Effector CD4-positive, alpha-beta T cell (primary cell): Measurements from ENCODE around the gene STK38L.

Source experiments
- DNase-seq: peaks from one replicate; pipeline ENCODE4 v3.0.0-alpha.2; 2020

The STK38L gene

GRCh38 chr12:27280412-27280811, 36.3 kb downstream of the STK38L start:
- no peak for DNase-seq

- DNase-seq: no peak
Measured at GRCh38 chr12:27282754-27283153, 38.7 kb downstream of the STK38L start.

GRCh38 chr12:27284021-27284420, 39.9 kb downstream of the STK38L start:
- DNase-seq: no peak

GRCh38 chr12:27284751-27285150, 40.7 kb downstream of the STK38L start:
- no peak for DNase-seq

GRCh38 chr12:27285403-27285802, 41.3 kb downstream of the STK38L start:
- no peak for DNase-seq

GRCh38 chr12:27289414-27289813, 45.3 kb downstream of the STK38L start:
- no peak for DNase-seq

- DNase-seq: no peak
Measured at GRCh38 chr12:27290501-27291168, 46.5 kb downstream of the STK38L start.

- no peak for DNase-seq
Measured at GRCh38 chr12:27291862-27292261, 47.8 kb downstream of the STK38L start.

DNA sequence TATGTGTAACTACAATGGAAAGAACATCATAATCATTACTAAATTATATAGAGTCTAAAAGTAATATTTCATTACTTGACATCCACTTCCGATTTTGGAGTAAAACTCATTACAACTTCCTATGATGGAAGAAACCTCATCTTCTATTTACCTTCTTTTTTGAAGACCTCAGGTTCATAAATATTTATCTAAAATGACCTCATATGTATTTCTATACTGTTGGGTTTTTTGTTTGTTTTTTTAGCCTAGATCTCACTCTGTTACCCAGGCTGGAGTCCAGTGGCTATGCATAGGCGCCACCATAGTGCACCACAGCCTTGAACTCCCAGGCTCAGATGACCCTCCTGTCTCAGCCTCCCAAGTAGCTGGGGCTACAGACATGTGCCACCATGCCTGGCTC, 48.6 kb downstream of the STK38L start:
- DNase-seq: no peak

GRCh38 chr12:27293463-27293862, 49.4 kb downstream of the STK38L start:
- no peak for DNase-seq

DNA sequence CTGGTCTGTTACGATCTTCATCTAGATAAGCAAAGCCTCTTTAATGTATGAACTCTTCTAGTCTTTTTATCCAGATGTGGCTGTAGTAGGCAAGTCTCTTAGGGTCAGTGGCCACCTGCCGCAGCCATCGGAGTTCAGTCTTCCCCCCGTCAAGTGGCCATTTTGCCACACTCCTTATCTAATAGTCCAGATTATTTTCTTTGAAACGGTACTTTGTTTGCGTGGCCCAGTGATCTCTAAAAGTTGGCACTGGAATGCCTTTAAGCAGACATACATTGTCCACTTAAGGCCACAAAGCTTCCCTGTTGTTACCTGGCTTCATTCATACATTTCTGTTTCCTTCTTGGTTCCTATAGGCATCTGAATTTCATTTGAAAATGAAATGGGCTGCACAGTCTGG, 52.6 kb downstream of the STK38L start:
- no peak for DNase-seq

GRCh38 chr12:27297566-27297965, 53.5 kb downstream of the STK38L start:
- no peak for DNase-seq

DNA sequence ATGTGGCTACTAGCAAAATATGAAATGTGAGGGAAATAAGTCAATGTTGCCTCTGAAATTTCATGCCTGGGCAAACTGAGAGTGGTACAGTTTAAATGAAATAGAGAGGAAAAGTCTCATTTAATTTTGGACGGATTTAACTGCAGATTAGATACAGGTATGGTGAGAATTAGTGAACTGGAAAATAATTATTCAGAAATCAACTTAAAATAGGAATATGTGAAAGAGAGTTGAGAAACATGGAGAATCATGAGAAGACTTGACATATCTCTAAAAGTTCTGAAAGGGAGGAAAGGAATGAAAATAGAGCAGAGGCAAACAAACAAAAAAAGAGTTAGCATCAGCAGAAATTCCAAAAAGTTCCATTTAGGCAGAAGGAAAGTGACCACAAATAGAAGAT, 55.0 kb downstream of the STK38L start:
- no peak for DNase-seq

GRCh38 chr12:27300226-27300625, 56.1 kb downstream of the STK38L start:
- DNase-seq: no peak

- no peak for DNase-seq
Measured at GRCh38 chr12:27303139-27304111, 59.3 kb downstream of the STK38L start.

DNA sequence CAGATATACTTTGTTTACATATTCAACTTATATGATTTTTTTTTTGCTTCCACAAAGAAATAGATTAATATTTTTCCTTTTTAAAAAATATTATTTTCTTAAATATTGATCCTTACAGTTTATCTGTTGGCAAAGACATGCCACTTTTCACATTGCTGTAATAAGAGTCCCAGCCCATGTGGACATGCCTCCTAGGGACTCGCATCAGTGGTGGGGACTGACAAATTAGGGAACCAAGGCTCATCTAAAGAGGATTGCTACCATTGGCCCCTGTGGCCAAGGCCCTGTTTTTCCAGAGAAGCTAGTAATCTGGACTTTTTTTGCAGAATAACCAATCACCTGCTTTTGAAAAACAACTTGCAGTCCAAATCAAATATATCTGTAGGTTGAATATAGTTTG, 60.8 kb downstream of the STK38L start:
- no peak for DNase-seq

- no peak for DNase-seq
Measured at GRCh38 chr12:27305673-27306456, 61.8 kb downstream of the STK38L start.

- no peak for DNase-seq
Measured at GRCh38 chr12:27309293-27309994, 65.4 kb downstream of the STK38L start.

GRCh38 chr12:27309995-27310315, 65.9 kb downstream of the STK38L start:
- DNase-seq: no peak

DNA sequence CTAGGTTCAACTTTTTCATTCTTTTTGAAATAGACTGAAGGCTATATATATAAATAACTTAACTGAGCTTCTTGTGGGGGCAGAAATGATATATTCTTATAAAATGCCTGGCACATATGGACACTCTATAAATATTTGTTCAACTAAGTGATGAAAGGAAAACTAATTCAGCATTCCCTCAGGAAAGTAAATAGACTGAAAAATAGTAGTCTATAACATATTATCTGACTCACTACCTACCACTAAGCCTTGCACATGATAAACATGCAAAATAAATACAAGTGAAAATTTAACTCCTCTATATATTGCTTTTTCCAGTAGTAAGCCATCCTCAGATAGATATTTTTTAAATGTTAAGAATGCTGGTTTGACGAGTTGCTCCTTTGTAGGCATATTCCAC, 72.9 kb downstream of the STK38L start:
- no peak for DNase-seq

GRCh38 chr12:27319409-27319808, 75.3 kb downstream of the STK38L start:
- DNase-seq: no peak

- DNase-seq: no peak
Measured at GRCh38 chr12:27319848-27320247, 75.8 kb downstream of the STK38L start.

GRCh38 chr12:27324530-27324929, 80.4 kb downstream of the STK38L start:
- DNase-seq: no peak
